T-helper 17 cell (primary cell): ENCODE measurements around the gene TSGA10. TPM values are rescaled to one million over a fixed set of nuclear protein-coding genes. Genes with fewer than 3 reads are reported as not detected.
"Not testable (repeated sequence)": the region's sequence is repeated elsewhere in the genome, so short reads cannot be mapped to it uniquely, and the experiment has no call there.

ENCODE experiments used
- ATAC-seq: fragments of 150-1000 bp; cut with Tn5 transposase; 2 replicates; pipeline ENCODE4 v1.10.0; 2021; ENCODE audit warnings: mild to moderate bottlenecking, moderate library complexity
- DNase-seq, 3 donors: peaks; one replicate each; pipeline versions ENCODE4 v3.0.0 to v3.0.0-alpha.2; 2020 to 2021
- H3K9me3 ChIP-seq: one replicate; pipeline ENCODE4 v1.7.0; 2013; ENCODE audit warnings: low read length, mild to moderate bottlenecking; ENCODE audit not compliant: control insufficient read depth, poor library complexity, severe bottlenecking
- H3K27ac Mint-ChIP-seq: one replicate; pipeline ENCODE4 v1.8.0; 2022; ENCODE audit warnings: mild to moderate bottlenecking, moderate library complexity, mixed read lengths
- H3K27me3 Mint-ChIP-seq: one replicate; pipeline ENCODE4 v1.8.0; 2022; ENCODE audit warnings: mixed read lengths
- H3K36me3 Mint-ChIP-seq: one replicate; pipeline ENCODE4 v1.8.0; 2022; ENCODE audit warnings: low read depth, mixed read lengths
- H3K4me1 Mint-ChIP-seq: one replicate; pipeline ENCODE4 v1.8.0; 2022; ENCODE audit warnings: mild to moderate bottlenecking, mixed read lengths
- H3K4me3 Mint-ChIP-seq: one replicate; pipeline ENCODE4 v1.8.0; 2022; ENCODE audit warnings: mild to moderate bottlenecking, moderate library complexity, mixed read lengths
- total RNA-seq, 4 donors: library from RNA in 2 of 4; stranded (reverse) in 2 of 4; gene quantifications; one replicate each; pipeline ENCODE4 v1.2.3 and lab custom pipeline; 2022 to 2026

The TSGA10 gene
- total RNA-seq, 2 donors from 2014 or later = 7.7 to 8.3 TPM

GRCh38 chr2:99140056-99140859 is 14.5 kb downstream of the TSGA10 start:
- peak overlapping the region; percentile 97 for H3K4me3 Mint-ChIP-seq
- H3K27me3 Mint-ChIP-seq = no peaks in the 10 kb centered on the region
- DNase-seq (no peak), ATAC-seq (no peak)
- peak overlapping the region; percentile 96 for H3K27ac Mint-ChIP-seq
- H3K4me1 Mint-ChIP-seq = peaks cover 8% of the 10 kb centered on the region
- no peaks in the 10 kb centered on the region for H3K9me3 ChIP-seq
- H3K36me3 Mint-ChIP-seq = peaks cover 2% of the 10 kb centered on the region

GRCh38 chr2:99139003-99139402 is 15.7 kb downstream of the TSGA10 start:
- Mint-ChIP-seq H3K4me1 (peaks cover 8% of the 10 kb centered on the region), H3K4me3 (no peak overlapping the region), H3K36me3 (peaks cover 2% of the 10 kb centered on the region), H3K27ac (no peak overlapping the region), H3K27me3 (no peaks in the 10 kb centered on the region)
- no peak for DNase-seq
- no peak for ATAC-seq
- no peaks in the 10 kb centered on the region for H3K9me3 ChIP-seq

GRCh38 chr2:99135044-99135556 is 19.6 kb downstream of the TSGA10 start:
- not testable (repeated sequence) for H3K36me3 Mint-ChIP-seq, H3K27ac Mint-ChIP-seq, H3K9me3 ChIP-seq, H3K27me3 Mint-ChIP-seq, H3K4me3 Mint-ChIP-seq, DNase-seq, ATAC-seq, H3K4me1 Mint-ChIP-seq

GRCh38 chr2:99127981-99128380 is 26.8 kb downstream of the TSGA10 start:
- H3K27me3 Mint-ChIP-seq = no peaks in the 10 kb centered on the region

GRCh38 chr2:99112617-99113016 is 42.1 kb downstream of the TSGA10 start:
- peaks cover 5% of the 10 kb centered on the region for H3K27me3 Mint-ChIP-seq

More at GRCh38 chr2:99127981-99128380, 26.8 kb downstream of the TSGA10 start:
- Mint-ChIP-seq H3K4me1 (no peaks in the 10 kb centered on the region), H3K36me3 (peaks cover 2% of the 10 kb centered on the region), H3K4me3 (no peak overlapping the region), H3K27ac (no peak overlapping the region)
- DNase-seq (no peak), ATAC-seq (no peak)
- H3K9me3 ChIP-seq = no peaks in the 10 kb centered on the region

GRCh38 chr2:99111945-99112344 is 42.8 kb downstream of the TSGA10 start:
- no peak for DNase-seq
- H3K36me3 Mint-ChIP-seq = no peaks in the 10 kb centered on the region
- no peak overlapping the region for H3K27ac Mint-ChIP-seq
- H3K9me3 ChIP-seq = no peaks in the 10 kb centered on the region
- ATAC-seq = no peak
- no peak overlapping the region for H3K4me3 Mint-ChIP-seq
- H3K27me3 Mint-ChIP-seq = peaks cover 5% of the 10 kb centered on the region
- no peaks in the 10 kb centered on the region for H3K4me1 Mint-ChIP-seq

More at GRCh38 chr2:99112617-99113016, 42.1 kb downstream of the TSGA10 start:
- H3K4me3 Mint-ChIP-seq = no peak overlapping the region
- no peak for ATAC-seq
- H3K4me1 Mint-ChIP-seq = no peaks in the 10 kb centered on the region
- no peak for DNase-seq
- no peaks in the 10 kb centered on the region for H3K36me3 Mint-ChIP-seq
- no peak overlapping the region for H3K27ac Mint-ChIP-seq
- no peaks in the 10 kb centered on the region for H3K9me3 ChIP-seq

GRCh38 chr2:99111236-99111635 is 43.5 kb downstream of the TSGA10 start:
- H3K9me3 ChIP-seq = no peaks in the 10 kb centered on the region
- no peaks in the 10 kb centered on the region for H3K4me1 Mint-ChIP-seq
- no peaks in the 10 kb centered on the region for H3K36me3 Mint-ChIP-seq
- ATAC-seq = no peak
- H3K4me3 Mint-ChIP-seq = no peak overlapping the region
- no peak overlapping the region for H3K27ac Mint-ChIP-seq
- peaks cover 5% of the 10 kb centered on the region for H3K27me3 Mint-ChIP-seq
- no peak for DNase-seq

GRCh38 chr2:99106913-99107312 is 47.8 kb downstream of the TSGA10 start:
- DNase-seq (no peak), ATAC-seq (no peak)
- Mint-ChIP-seq H3K36me3 (peaks cover 3% of the 10 kb centered on the region), H3K4me3 (no peak overlapping the region), H3K27ac (no peak overlapping the region), H3K4me1 (no peaks in the 10 kb centered on the region), H3K27me3 (peaks cover 5% of the 10 kb centered on the region)
- H3K9me3 ChIP-seq = no peaks in the 10 kb centered on the region

- no peak overlapping the region for H3K4me3 Mint-ChIP-seq
- peaks cover 3% of the 10 kb centered on the region for H3K36me3 Mint-ChIP-seq
- DNase-seq (no peak), ATAC-seq (no peak)
- no peak overlapping the region for H3K27ac Mint-ChIP-seq
- H3K9me3 ChIP-seq = no peaks in the 10 kb centered on the region
- no peaks in the 10 kb centered on the region for H3K27me3 Mint-ChIP-seq
- H3K4me1 Mint-ChIP-seq = no peaks in the 10 kb centered on the region
Observed at GRCh38 chr2:99104006-99104405, 50.7 kb downstream of the TSGA10 start.

GRCh38 chr2:99101697-99102096 is 53.0 kb downstream of the TSGA10 start:
- no peak overlapping the region for H3K4me3 Mint-ChIP-seq
- H3K4me1 Mint-ChIP-seq = no peaks in the 10 kb centered on the region
- H3K27ac Mint-ChIP-seq = no peak overlapping the region
- no peak for ATAC-seq
- H3K27me3 Mint-ChIP-seq = no peaks in the 10 kb centered on the region
- no peak for DNase-seq
- H3K36me3 Mint-ChIP-seq = peaks cover 3% of the 10 kb centered on the region
- H3K9me3 ChIP-seq = no peaks in the 10 kb centered on the region

- no peaks in the 10 kb centered on the region for H3K4me1 Mint-ChIP-seq
- no peaks in the 10 kb centered on the region for H3K9me3 ChIP-seq
- ATAC-seq (no peak), DNase-seq (no peak)
- peaks cover 2% of the 10 kb centered on the region for H3K36me3 Mint-ChIP-seq
- H3K27ac Mint-ChIP-seq = no peak overlapping the region
- H3K27me3 Mint-ChIP-seq = no peaks in the 10 kb centered on the region
- no peak overlapping the region for H3K4me3 Mint-ChIP-seq
Observed at GRCh38 chr2:99096728-99097127, 58.0 kb downstream of the TSGA10 start.

GRCh38 chr2:99088017-99088416 is 66.7 kb downstream of the TSGA10 start:
- peaks cover 11% of the 10 kb centered on the region for H3K27me3 Mint-ChIP-seq

GRCh38 chr2:99086385-99086784 is 68.4 kb downstream of the TSGA10 start:
- DNase-seq = no peak

More at GRCh38 chr2:99088017-99088416, 66.7 kb downstream of the TSGA10 start:
- DNase-seq = no peak
- no peak overlapping the region for H3K27ac Mint-ChIP-seq
- H3K4me1 Mint-ChIP-seq = peaks cover 7% of the 10 kb centered on the region
- no peak overlapping the region for H3K4me3 Mint-ChIP-seq
- ATAC-seq = peak; percentile 42
- H3K36me3 Mint-ChIP-seq = peaks cover 6% of the 10 kb centered on the region
- H3K9me3 ChIP-seq = no peaks in the 10 kb centered on the region

GRCh38 chr2:99085421-99085820 is 69.3 kb downstream of the TSGA10 start:
- ATAC-seq (no peak), DNase-seq (no peak)
- no peak overlapping the region for H3K4me3 Mint-ChIP-seq
- peaks cover 4% of the 10 kb centered on the region for H3K4me1 Mint-ChIP-seq
- no peaks in the 10 kb centered on the region for H3K9me3 ChIP-seq
- H3K36me3 Mint-ChIP-seq = peaks cover 3% of the 10 kb centered on the region
- H3K27ac Mint-ChIP-seq = no peak overlapping the region
- peaks cover 26% of the 10 kb centered on the region for H3K27me3 Mint-ChIP-seq

More at GRCh38 chr2:99086385-99086784, 68.4 kb downstream of the TSGA10 start:
- Mint-ChIP-seq H3K36me3 (peaks cover 3% of the 10 kb centered on the region), H3K4me1 (peaks cover 7% of the 10 kb centered on the region), H3K4me3 (no peak overlapping the region), H3K27me3 (peaks cover 24% of the 10 kb centered on the region), H3K27ac (no peak overlapping the region)
- H3K9me3 ChIP-seq = no peaks in the 10 kb centered on the region
- no peak for ATAC-seq
